Measurements from ENCODE around the gene ATP13A2.

DNA sequence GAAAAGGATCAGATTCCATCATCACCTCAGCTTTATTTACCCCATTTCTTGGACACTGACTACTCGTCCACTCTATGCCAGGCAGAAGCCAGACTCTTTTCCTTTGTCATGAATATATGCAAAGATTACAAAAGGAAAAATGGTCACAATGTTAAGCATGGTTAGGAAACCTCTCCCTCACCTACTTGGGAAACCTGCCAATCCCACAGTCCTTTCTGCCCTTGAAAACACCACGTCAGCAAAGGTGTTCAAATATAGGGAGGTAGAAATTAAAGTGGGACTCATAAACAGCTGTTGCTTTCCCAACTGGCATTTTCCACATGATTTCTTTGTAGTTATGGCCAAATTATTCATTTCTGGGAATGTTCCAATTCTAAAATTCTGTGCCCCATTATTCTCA lies 16.2 kb upstream of the ATP13A2 start:
- TF ChIP-seq EZH2phosphoT487 (IDR thresholded peaks at IDR 0.05; ENCODE audit: insufficient read depth, low read depth) (no peak), EZH2 (IDR thresholded peaks at IDR 0.05; ENCODE audit: insufficient read depth, poor library complexity, severe bottlenecking) (no peak)
